HG03066 (cell line): Measurements from ENCODE around the gene MERTK.

Experiments
- ATAC-seq: cut with Tn5 transposase; IDR thresholded peaks from one replicate; pipeline ENCODE4 v1.9.1; 2021; ENCODE audit warnings: low read depth; ENCODE audit not compliant: unreplicated experiment

The MERTK gene

DNA sequence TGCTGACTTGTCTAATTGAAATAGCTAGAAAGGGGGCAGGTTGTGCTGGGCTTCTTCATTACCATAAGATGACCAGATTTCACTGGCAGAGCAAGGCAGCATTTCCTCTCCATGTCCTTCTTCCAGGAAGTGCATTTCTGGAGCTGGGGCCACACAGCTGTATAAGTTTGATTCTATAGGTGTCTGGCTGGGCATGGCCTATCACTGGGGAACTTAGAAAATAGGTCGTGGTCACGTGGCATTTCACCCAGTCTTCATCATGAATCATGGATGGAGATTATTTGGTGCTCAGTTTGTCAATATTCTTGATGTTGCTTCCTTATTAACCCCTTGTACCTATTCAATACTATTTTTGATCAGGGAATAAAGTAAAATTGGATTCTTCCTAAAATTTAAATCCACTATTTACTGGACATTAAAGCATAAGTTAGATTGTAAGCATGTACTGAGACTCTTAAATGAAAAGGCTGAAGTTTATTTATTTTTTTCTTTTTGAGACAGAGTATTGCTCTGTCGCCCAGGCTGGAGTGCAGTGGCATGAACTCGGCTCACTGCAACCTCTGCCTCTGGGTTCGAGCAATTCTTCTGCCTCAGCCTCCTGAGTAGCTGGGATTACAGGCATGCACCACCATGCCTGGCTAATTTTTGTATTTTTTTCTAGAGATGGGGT, 107.1 kb downstream of the MERTK start:
- ATAC-seq: no peak

- ATAC-seq: no peak
Observed at GRCh38 chr2:112006076-112006410, 107.6 kb downstream of the MERTK start.

GRCh38 chr2:112007493-112007892, 109.1 kb downstream of the MERTK start:
- ATAC-seq: no peak

GRCh38 chr2:112008910-112009485, 110.6 kb downstream of the MERTK start:
- no peak for ATAC-seq

DNA sequence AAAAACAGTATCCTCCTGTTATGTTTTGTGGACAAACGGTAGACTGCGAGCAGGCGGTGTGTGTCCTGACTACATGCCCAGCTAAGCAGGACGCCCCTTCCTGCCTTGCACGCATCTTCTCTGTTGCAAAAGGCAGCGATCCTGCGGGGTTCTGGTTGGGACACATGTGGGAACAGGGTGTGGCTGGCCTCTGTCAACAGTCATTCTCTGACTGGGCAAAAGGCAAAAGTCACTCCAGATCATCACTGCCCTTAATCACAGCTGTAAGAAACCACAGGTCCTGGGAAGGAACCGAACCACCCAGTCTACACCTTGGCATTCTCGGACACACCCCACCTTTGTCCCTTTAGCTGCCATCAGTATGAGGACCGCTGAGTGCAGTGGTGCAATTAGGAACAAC, 112.3 kb downstream of the MERTK start:
- no peak for ATAC-seq

- no peak for ATAC-seq
Observed at GRCh38 chr2:112012556-112012955, 114.1 kb downstream of the MERTK start.

DNA sequence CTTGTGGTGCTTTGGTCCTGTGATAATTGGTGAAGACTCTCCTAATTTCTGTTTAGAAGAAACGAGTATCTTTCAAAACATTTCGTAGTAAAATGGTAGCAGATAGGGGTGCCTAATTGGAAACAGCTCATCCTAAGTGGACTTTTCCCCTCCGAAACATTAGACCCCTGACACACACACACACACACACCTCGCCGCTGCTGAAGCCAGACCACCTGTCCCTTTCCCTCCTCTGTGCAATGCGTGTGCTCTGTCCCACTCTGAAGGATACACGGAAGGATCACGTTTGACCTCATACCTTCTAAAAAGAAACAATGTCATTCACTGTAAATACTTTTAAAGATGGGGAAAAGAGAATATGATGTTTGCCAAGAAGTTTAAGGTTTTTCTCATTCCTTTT, 120.4 kb downstream of the MERTK start:
- ATAC-seq: no peak

DNA sequence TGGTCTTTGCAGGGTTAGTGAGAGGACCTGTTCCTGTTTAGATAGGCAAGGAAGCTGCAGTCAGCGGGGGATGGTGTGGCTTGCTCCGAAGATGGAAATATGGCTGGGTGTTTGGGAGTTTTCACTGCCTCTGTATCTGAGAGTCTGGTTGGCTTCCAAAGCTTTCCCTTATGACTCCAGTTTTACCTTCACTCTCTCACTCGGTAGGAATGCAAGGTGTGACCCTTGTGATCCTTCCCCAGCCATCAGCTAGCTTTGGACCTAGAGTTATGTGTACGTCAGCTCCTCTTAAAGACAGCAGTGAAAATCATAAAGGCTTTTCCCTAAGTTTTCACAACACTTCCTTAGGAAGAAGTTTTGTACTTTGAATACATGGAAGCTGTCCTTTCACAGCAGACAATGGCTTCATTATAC, 121.2 kb downstream of the MERTK start:
- no peak for ATAC-seq

GRCh38 chr2:112020561-112020960, 122.2 kb downstream of the MERTK start:
- ATAC-seq: no peak

DNA sequence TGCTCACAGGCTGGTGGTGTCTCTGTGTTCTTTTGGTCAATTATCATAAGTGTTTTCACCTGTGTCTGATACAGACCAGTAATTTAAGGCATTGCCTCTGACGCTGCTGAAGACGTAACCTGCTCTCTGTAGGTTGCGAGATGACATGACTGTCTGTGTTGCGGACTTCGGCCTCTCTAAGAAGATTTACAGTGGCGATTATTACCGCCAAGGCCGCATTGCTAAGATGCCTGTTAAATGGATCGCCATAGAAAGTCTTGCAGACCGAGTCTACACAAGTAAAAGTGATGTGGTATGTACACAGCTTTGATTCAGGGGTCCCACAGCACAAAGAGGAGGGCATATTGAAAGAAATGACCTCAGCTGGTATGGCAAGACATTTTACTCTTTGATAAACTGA, 122.9 kb downstream of the MERTK start:
- ATAC-seq: no peak

DNA sequence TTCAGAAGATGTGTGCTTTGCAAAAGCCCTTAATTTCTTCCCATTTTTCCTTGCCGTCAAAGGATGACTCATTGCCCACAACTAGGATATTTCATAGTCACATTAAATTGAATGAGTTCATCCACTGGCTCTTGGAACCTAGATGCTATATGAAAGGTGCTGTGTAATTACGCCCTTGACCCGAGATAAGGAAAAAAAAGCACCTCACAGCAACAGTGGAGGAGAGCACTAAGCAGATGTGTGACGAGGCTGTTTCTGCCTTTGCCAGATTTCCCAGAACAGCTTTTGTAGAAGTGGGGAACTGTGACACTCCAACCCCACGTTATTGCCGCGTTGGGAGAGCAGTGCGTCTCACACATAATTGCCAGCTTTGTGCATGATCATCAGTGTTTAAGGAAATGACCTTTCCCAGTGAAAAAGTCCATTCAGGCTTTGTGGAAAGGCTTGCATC, 123.4 kb downstream of the MERTK start:
- ATAC-seq: no peak

GRCh38 chr2:112023707-112024106, 125.3 kb downstream of the MERTK start:
- no peak for ATAC-seq

- no peak for ATAC-seq
Observed at GRCh38 chr2:112024231-112024630, 125.8 kb downstream of the MERTK start.

DNA sequence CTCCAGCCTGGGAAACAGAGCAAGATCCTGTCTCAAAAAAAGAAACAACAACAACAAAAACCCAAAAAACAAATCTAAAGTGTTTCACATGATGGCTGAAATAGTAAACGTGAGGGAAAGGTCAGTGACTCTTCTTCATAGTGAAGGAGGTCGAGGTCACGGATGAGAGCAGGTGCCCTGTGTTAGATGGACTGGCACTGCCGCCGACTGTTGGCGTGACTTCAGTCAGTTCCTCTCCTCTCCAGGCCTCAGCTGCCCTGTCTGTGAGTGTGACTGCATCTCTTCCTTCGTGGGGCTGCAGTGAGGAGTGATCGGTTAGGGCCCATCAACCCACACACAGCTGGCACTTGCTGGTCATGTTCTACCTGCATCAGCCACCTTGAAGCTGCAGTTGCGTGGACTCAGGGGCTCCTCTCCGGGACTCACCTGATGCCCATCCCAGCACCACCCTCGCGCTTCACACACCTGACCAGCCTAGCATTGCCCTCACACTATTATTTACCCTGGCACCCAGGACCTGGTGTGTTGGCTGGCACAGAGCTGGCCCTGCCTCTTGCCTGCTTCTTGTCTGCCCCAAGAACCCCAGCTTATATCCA, 126.6 kb downstream of the MERTK start:
- ATAC-seq: no peak

- no peak for ATAC-seq
Observed at GRCh38 chr2:112026509-112026908, 128.1 kb downstream of the MERTK start.

DNA sequence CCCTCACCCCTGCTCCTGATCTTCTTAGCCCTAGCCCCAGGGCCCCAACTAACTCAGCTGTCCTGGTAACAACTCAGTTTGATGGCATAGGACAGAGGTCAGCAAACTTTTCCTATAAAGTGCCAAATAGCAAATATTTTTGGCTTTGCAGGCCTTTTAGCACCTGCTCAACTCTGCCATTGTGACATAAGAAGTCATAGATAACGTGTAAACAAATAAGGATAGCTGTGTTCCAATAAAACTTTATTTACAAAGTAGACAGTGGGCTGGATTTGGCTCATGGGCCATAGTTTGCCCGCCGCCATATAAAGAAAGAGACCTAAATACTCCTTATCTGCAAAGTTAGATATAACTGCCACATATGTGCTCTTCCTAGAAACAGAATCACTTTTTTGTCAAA, 129.4 kb downstream of the MERTK start:
- ATAC-seq: no peak

DNA sequence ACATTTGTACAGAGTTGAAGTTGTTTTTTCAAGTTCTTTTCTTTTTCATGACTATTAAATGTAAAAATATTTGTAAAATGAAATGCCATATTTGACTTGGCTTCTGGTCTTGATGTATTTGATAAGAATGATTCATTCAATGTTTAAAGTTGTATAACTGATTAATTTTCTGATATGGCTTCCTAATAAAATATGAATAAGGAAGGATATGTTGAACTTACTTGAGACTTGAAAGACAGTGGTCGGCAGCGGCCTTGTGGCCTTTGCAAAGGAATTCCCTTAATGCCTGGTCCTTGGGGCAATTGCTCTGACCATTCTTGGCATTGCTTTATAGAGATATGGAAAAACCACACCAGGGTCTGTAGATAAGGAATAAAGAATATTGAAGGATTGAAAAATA, 130.8 kb downstream of the MERTK start:
- no peak for ATAC-seq

DNA sequence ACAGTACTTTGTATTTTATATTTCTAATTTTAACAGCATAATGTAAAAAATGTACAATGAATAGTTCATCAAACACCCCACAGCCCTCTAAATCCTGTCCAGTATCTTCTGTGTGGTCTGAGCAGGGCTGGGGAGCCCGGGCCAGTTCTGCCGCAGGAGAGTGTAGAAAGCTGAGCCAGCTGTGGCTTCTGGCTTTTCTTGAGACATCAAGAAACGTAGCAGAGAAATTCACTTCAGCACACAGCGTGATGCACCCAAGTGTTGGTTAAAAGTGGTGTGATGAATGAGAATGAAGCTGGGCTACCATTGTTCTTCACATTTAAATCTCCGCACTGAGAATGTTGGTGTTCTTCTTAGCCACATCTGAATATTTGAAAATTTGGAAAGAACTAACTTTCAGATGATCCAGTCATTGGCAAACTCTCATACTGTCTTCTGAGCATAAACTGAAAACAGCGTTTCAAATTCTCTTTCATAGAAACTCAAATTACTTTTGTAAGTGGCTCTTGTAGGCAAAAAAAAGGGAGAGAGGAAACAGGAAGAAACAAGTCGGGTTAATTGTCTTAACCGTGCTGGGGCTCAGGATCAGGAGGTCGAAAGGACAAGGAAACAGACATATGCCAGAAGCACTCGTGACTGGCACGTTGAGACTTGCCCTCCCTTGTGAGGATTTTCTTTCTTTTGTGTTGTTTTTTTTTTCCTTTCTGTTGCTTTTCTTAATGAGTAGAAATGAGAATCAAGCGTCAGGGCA, 133.2 kb downstream of the MERTK start:
- ATAC-seq: no peak

GRCh38 chr2:112032224-112032586, 133.8 kb downstream of the MERTK start:
- ATAC-seq: no peak

GRCh38 chr2:112032689-112033465, 134.5 kb downstream of the MERTK start:
- ATAC-seq: no peak

- ATAC-seq: no peak
Observed at GRCh38 chr2:112033600-112033999, 135.2 kb downstream of the MERTK start.
